ENCODE measurements around the gene ATP6V0C.
"Not testable (repeated sequence)": the region's sequence is repeated elsewhere in the genome, so short reads cannot be mapped to it uniquely, and the experiment has no call there.

The ATP6V0C gene

GRCh38 chr16:2476345-2476720 lies 37.4 kb upstream of the ATP6V0C start:
- no peak for DNase-seq (ENCODE audit: low read depth)
- H3K4me3 ChIP-seq (ENCODE audit: low read length) = peak overlapping the region; percentile 61; the same call in 1 of the 2 replicates
- TF ChIP-seq, protein P1, sequence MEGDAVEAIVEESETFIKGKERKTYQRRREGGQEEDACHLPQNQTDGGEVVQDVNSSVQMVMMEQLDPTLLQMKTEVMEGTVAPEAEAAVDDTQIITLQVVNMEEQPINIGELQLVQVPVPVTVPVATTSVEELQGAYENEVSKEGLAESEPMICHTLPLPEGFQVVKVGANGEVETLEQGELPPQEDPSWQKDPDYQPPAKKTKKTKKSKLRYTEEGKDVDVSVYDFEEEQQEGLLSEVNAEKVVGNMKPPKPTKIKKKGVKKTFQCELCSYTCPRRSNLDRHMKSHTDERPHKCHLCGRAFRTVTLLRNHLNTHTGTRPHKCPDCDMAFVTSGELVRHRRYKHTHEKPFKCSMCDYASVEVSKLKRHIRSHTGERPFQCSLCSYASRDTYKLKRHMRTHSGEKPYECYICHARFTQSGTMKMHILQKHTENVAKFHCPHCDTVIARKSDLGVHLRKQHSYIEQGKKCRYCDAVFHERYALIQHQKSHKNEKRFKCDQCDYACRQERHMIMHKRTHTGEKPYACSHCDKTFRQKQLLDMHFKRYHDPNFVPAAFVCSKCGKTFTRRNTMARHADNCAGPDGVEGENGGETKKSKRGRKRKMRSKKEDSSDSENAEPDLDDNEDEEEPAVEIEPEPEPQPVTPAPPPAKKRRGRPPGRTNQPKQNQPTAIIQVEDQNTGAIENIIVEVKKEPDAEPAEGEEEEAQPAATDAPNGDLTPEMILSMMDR (conservative IDR thresholded peaks at IDR 0.05; ENCODE audit: low read length) = no peak

- DNase-seq (ENCODE audit: low read depth) = no peak
- no peak overlapping the region for H3K4me3 ChIP-seq (ENCODE audit: low read length)
- TF ChIP-seq, protein P1 (conservative IDR thresholded peaks at IDR 0.05; ENCODE audit: low read length) = no peak
Observed at GRCh38 chr16:2476741-2477140, 37.0 kb upstream of the ATP6V0C start.

GRCh38 chr16:2477327-2477726 lies 36.4 kb upstream of the ATP6V0C start:
- TF ChIP-seq, protein P1 (conservative IDR thresholded peaks at IDR 0.05; ENCODE audit: low read length) = no peak
- no peak for DNase-seq (ENCODE audit: low read depth)
- no peak overlapping the region for H3K4me3 ChIP-seq (ENCODE audit: low read length)

GRCh38 chr16:2478279-2478678 lies 35.5 kb upstream of the ATP6V0C start:
- no peak for DNase-seq (ENCODE audit: low read depth)
- TF ChIP-seq, protein P1 (conservative IDR thresholded peaks at IDR 0.05; ENCODE audit: low read length) = no peak
- no peak overlapping the region for H3K4me3 ChIP-seq (ENCODE audit: low read length)

DNA sequence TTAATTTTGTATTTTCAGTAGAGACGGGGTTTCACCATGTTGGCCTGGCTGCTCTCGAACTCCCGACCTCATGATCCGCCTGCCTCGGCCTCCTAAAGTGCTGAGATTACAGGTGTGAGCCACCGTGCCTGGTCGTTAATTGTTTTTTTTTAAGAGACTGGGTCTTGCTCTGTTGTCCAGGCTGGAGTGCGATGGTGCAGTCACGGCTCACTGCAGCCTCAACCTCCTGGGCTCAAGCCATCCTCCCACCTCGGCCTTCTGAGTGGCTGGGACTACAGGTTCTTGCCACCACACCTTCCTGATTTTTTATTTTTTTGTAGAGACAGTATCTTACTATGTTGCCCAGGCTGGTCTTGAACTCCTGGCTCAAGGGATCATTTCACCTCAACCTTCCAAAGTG lies 33.8 kb upstream of the ATP6V0C start:
- not testable (repeated sequence) for H3K4me3 ChIP-seq (ENCODE audit: low read length); DNase-seq (ENCODE audit: low read depth)

GRCh38 chr16:2480948-2481347 lies 32.8 kb upstream of the ATP6V0C start:
- DNase-seq (ENCODE audit: low read depth) = no peak
- TF ChIP-seq, protein P1 (conservative IDR thresholded peaks at IDR 0.05; ENCODE audit: low read length) = no peak
- no peak overlapping the region for H3K4me3 ChIP-seq (ENCODE audit: low read length)

GRCh38 chr16:2481676-2482075 lies 32.1 kb upstream of the ATP6V0C start:
- TF ChIP-seq, protein P1 (conservative IDR thresholded peaks at IDR 0.05; ENCODE audit: low read length) = no peak
- no peak for DNase-seq (ENCODE audit: low read depth)

GRCh38 chr16:2482249-2482648 lies 31.5 kb upstream of the ATP6V0C start:
- H3K4me3 ChIP-seq (ENCODE audit: low read length) = peak overlapping the region; percentile 41
- TF ChIP-seq, protein P1 (conservative IDR thresholded peaks at IDR 0.05; ENCODE audit: low read length) = no peak
- no peak for DNase-seq (ENCODE audit: low read depth)

More at GRCh38 chr16:2481676-2482075, 32.1 kb upstream of the ATP6V0C start:
- H3K4me3 ChIP-seq (ENCODE audit: low read length) = no peak overlapping the region
